Purkinje cell (primary cell): ENCODE data around the gene C17orf58. TPM values are rescaled to one million over a fixed set of nuclear protein-coding genes. Genes with fewer than 3 reads are reported as not detected.

Experiments used
- polyA plus RNA-seq: library from polyadenylated mRNA; unstranded; fragments of >200 nt; fragmentation: Nextera tagmentation; gene quantifications from 2 replicates; pipeline ENCODE4 v1.2.1, GENCODE V29; 2014

Gene C17orf58
- 18.0 and 19.1 TPM in 2 replicates for polyA plus RNA-seq

DNA sequence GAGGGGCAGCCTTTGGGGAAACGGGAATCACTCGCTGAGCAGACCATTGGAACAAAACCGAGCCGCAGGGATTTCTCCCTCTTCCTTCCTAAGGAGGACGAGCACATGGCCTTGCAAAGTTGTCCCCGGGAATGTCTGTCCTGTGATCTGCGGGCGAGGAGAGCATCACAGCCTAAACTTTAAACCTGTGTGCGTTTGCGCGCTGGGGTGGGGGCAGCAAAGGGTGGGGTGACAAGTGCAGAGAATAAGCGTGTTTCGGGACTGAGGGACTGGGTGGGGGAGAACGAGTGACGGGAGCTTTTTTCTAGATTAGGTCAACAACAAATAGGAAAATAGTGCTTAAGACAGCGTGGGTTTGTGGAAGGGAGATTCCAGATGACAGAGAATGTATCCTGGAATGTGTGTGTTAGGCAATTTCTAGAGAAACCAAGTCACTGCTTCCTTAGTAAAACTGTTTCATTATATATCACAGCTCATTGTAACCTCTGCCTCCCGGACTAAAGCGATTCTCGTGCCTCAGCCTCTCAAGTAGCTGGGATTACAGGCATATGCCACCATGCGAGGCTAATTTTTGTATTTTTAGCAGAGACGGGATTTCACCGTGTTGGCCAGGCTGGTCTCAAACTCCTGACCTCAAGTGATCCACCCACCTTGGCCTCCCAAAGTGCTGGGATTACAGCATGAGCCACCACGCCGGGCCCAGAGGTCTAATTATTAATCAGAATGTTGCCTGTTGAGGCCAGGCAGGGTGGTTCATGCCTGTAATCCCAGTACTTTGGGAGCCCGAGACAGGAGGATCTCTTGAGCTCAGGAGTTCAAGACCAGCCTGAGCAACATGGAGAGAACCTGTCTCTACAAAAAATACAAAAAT lies at the start of gene C17orf58:
TSS of gene C17orf58 (minus strand) at position 169 of the 871 bp plus-strand sequence. CDS start 271 bp downstream, outside the sequence.

DNA sequence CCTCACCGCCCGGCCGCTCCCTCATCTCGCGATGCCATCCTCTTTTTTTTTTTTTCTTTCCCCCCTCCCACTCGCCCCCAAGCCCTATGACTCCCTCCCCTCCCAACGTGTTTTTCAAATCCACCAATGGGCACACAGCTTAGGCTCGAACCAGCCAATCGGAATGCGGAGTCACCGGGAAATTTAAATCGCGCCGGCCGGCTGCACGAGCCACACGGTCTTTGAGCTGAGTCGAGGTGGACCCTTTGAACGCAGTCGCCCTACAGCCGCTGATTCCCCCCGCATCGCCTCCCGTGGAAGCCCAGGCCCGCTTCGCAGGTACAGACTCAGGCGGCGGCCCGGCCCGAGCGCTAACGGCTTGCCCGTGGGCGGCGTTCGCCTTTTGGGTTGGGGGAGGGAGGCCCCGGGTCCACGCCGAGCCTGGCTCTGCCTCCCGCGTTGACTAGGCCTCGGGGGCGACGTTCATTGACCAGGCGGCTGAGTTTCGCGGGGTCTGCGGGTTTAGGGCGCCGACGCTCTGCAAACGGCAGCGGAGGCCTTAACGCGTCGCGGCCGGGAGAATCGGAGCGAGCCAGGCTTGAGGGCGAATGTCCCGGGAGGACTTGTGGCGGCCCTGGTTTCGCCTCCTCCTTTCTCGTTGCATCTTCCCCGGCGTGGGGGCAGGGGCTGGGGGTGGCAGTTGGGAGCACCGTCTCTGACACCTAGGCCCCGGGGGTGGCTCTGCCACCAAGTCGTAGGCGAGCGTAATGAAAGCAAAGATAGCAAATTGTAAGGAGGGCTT lies 39.4 kb upstream of the C17orf58 start, which contains the start of gene KPNA2:
TSS of gene KPNA2 (plus strand) at position 213 of the 781 bp plus-strand sequence. CDS start 1,398 bp downstream, outside the sequence.

Other genes starting within 250 kb of the C17orf58 start
- 33.4 and 45.6 TPM in 2 replicates for gene BPTF, start 171.0 kb downstream of the C17orf58 start, polyA plus RNA-seq
- 108 and 115 TPM in 2 replicates for gene KPNA2, start 39.3 kb upstream of the C17orf58 start, polyA plus RNA-seq